Measurements from ENCODE around the gene PARM1.

GRCh38 chr4:74942251-74942917 is 9.5 kb downstream of the PARM1 start:
- TF ChIP-seq, protein P1, sequence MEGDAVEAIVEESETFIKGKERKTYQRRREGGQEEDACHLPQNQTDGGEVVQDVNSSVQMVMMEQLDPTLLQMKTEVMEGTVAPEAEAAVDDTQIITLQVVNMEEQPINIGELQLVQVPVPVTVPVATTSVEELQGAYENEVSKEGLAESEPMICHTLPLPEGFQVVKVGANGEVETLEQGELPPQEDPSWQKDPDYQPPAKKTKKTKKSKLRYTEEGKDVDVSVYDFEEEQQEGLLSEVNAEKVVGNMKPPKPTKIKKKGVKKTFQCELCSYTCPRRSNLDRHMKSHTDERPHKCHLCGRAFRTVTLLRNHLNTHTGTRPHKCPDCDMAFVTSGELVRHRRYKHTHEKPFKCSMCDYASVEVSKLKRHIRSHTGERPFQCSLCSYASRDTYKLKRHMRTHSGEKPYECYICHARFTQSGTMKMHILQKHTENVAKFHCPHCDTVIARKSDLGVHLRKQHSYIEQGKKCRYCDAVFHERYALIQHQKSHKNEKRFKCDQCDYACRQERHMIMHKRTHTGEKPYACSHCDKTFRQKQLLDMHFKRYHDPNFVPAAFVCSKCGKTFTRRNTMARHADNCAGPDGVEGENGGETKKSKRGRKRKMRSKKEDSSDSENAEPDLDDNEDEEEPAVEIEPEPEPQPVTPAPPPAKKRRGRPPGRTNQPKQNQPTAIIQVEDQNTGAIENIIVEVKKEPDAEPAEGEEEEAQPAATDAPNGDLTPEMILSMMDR (IDR thresholded peaks at IDR 0.05) = no peak
- no peak for TF ChIP-seq RAD21 (IDR thresholded peaks at IDR 0.05; ENCODE audit: low read length)
